ENCODE data around the gene NOL6.
"Not testable (repeated sequence)": the region's sequence is repeated elsewhere in the genome, so short reads cannot be mapped to it uniquely, and the experiment has no call there.

GRCh38 chr9:33455456-33455855, 18.3 kb downstream of the NOL6 start:
- TF ChIP-seq CTCF (optimal IDR thresholded peaks at IDR 0.05 in 1 of 3, IDR thresholded peaks at IDR 0.05 in 1 of 3, conservative IDR thresholded peaks at IDR 0.05 in 1 of 3; ENCODE audit: extremely low read depth in 1 of 3, insufficient read depth in 2 of 3, low read length in 3 of 3); EZH2 (IDR thresholded peaks at IDR 0.05; ENCODE audit: low read length): not testable (repeated sequence)
